IMR-90 (cell line): ENCODE results near the gene TACR2. TPM values are rescaled to one million over a fixed set of nuclear protein-coding genes. Genes with fewer than 3 reads are reported as not detected.

ENCODE experiments used
- ATAC-seq: fragments of 200-7000 bp; cut with Tn5 transposase; 2 replicates; pipeline ENCODE4 v1.9.1; 2020; ENCODE audit warnings: low read depth, mild to moderate bottlenecking, moderate library complexity
- BruUV-seq: library from RNA; stranded (reverse); fragments of 400-500 nt; replicated peaks from 2 replicates; lab custom pipeline; 2021; lab: Mats Ljungman, UMichigan
- CTCF ChIA-PET: fragments of 300-600 bp; formaldehyde crosslinking; extraction: SDS; loops from one replicate; lab custom pipeline; 2021; ENCODE audit warnings: antibody characterized with exemption; lab: Yijun Ruan, JAX
- POLR2A ChIA-PET: fragments of 300-600 bp; sonication (Branson Sonifier 250); formaldehyde crosslinking; loops from one replicate; lab custom pipeline; 2022; ENCODE audit warnings: antibody characterized with exemption; ENCODE audit not compliant: unreplicated experiment; lab: Charles Lee
- DNase-seq: peaks from one replicate; pipeline ENCODE4 v3.0.0; 2013
- H2AFZ ChIP-seq: replicated peaks from 2 replicates; pipeline ENCODE3; 2013; ENCODE audit warnings: low read length, mild to moderate bottlenecking; ENCODE audit not compliant: poor library complexity
- H2AK5ac ChIP-seq: 2 replicates; pipeline ENCODE4 v1.6.1; 2013; ENCODE audit warnings: low read depth, low read length, inconsistent platforms
- H2AK9ac ChIP-seq: replicated peaks from 2 replicates; pipeline ENCODE3; 2013; ENCODE audit warnings: mild to moderate bottlenecking, low read depth, low read length, moderate library complexity; ENCODE audit not compliant: poor library complexity
- H2BK120ac ChIP-seq: 2 replicates; pipeline ENCODE4 v1.6.1; 2013; ENCODE audit warnings: low read depth, low read length, inconsistent platforms
- H2BK15ac ChIP-seq: 3 replicates; pipeline ENCODE4 v1.6.1; 2013; ENCODE audit warnings: low read depth, low read length, inconsistent platforms
- H2BK20ac ChIP-seq: 2 replicates; pipeline ENCODE4 v1.6.1; 2013; ENCODE audit warnings: low read depth, mild to moderate bottlenecking, inconsistent platforms, low read length, moderate library complexity
- H2BK5ac ChIP-seq: 2 replicates; pipeline ENCODE4 v1.6.1; 2013; ENCODE audit warnings: mild to moderate bottlenecking, low read depth, low read length, inconsistent platforms; ENCODE audit not compliant: poor library complexity, severe bottlenecking
- H3K14ac ChIP-seq: replicated peaks from 2 replicates; pipeline ENCODE4 v1.6.1; 2013; ENCODE audit warnings: low read depth, low read length, inconsistent platforms
- H3K18ac ChIP-seq: 2 replicates; pipeline ENCODE4 v1.6.1; 2013; ENCODE audit warnings: low read depth, low read length, control low read depth
- H3K23ac ChIP-seq: 2 replicates; pipeline ENCODE4 v1.6.1; 2013; ENCODE audit warnings: low read depth, low read length, inconsistent platforms
- H3K27ac ChIP-seq: 2 replicates; pipeline ENCODE4 v1.5.1; 2013; ENCODE audit warnings: mild to moderate bottlenecking, control low read depth, low read length; ENCODE audit not compliant: insufficient read depth
- H3K27me3 ChIP-seq: 2 replicates; pipeline ENCODE4 v1.6.1; 2013; ENCODE audit warnings: low read length; ENCODE audit not compliant: control insufficient read depth, insufficient read depth
- H3K36me3 ChIP-seq: 2 replicates; pipeline ENCODE4 v1.6.1; 2013; ENCODE audit warnings: low read length, mixed read lengths; ENCODE audit not compliant: control insufficient read depth, insufficient read depth
- H3K4ac ChIP-seq: 2 replicates; pipeline ENCODE4 v1.6.1; 2013; ENCODE audit warnings: low read depth, low read length, inconsistent platforms
- H3K4me1 ChIP-seq: 2 replicates; pipeline ENCODE4 v1.6.1; 2013; ENCODE audit warnings: low read length, mixed read lengths; ENCODE audit not compliant: control insufficient read depth, insufficient read depth
- H3K4me2 ChIP-seq: 2 replicates; pipeline ENCODE4 v1.6.1; 2013; ENCODE audit warnings: low read depth, mild to moderate bottlenecking, control low read depth, low read length, moderate library complexity
- H3K4me3 ChIP-seq: 2 replicates; pipeline ENCODE4 v1.5.1; 2013; ENCODE audit warnings: low read depth, mild to moderate bottlenecking, control low read depth, low read length, moderate library complexity; ENCODE audit not compliant: insufficient read depth
- H3K56ac ChIP-seq: 2 replicates; pipeline ENCODE4 v1.6.1; 2013; ENCODE audit warnings: low read length, inconsistent platforms; ENCODE audit not compliant: insufficient read depth; ENCODE audit errors: extremely low read depth
- H3K79me1 ChIP-seq, 2 experiments: 2 replicates each; pipeline ENCODE4 v1.6.1; 2013; ENCODE audit warnings: low read length in 2 of 2, inconsistent platforms in 1 of 2, low read depth in 1 of 2
- H3K9ac ChIP-seq: 2 replicates; pipeline ENCODE4 v1.6.1; 2013; ENCODE audit warnings: low read depth, low read length, control low read depth
- H3K9me1 ChIP-seq: 2 replicates; pipeline ENCODE4 v1.6.1; 2013; ENCODE audit warnings: low read length, inconsistent platforms; ENCODE audit not compliant: insufficient read depth
- H3K9me3 ChIP-seq: 2 replicates; pipeline ENCODE4 v1.6.1; 2013; ENCODE audit warnings: low read length; ENCODE audit not compliant: control insufficient read depth, insufficient read depth
- H4K20me1 ChIP-seq: 2 replicates; pipeline ENCODE4 v1.6.1; 2013; ENCODE audit warnings: low read length, inconsistent platforms; ENCODE audit not compliant: insufficient read depth
- H4K5ac ChIP-seq: 2 replicates; pipeline ENCODE4 v1.6.1; 2013; ENCODE audit warnings: mild to moderate bottlenecking, low read depth, low read length, control low read depth
- H4K8ac ChIP-seq, 2 experiments: 2 replicates each; pipeline ENCODE4 v1.6.1; 2013; ENCODE audit warnings: low read depth in 2 of 2, low read length in 2 of 2, control low read depth in 1 of 2, inconsistent platforms in 1 of 2
- H4K91ac ChIP-seq: 2 replicates; pipeline ENCODE4 v1.6.1; 2013; ENCODE audit warnings: low read depth, low read length, inconsistent platforms; ENCODE audit not compliant: insufficient read depth
- BHLHE40 ChIP-seq: fragments of 150-350 bp; IDR thresholded peaks from 2 replicates; pipeline ENCODE4 v1.6.1; 2016; ENCODE audit warnings: mild to moderate bottlenecking, low read depth, low read length
- CHD1 ChIP-seq: IDR thresholded peaks from 2 replicates; pipeline ENCODE4 v1.6.1; 2012; ENCODE audit warnings: low read depth, low read length, improper control_type of control experiment
- CTCF ChIP-seq: conservative IDR thresholded peaks from 2 replicates; pipeline ENCODE4 v1.5.1; 2012; ENCODE audit warnings: mild to moderate bottlenecking, low read depth, low read length, improper control_type of control experiment
- ELK1 ChIP-seq: fragments of 150-350 bp; IDR thresholded peaks from 2 replicates; pipeline ENCODE4 v1.6.1; 2016; ENCODE audit warnings: low read depth, mild to moderate bottlenecking, low read length, moderate library complexity, borderline replicate concordance
- FOS ChIP-seq: fragments of 150-350 bp; IDR thresholded peaks from 2 replicates; pipeline ENCODE4 v1.6.1; 2016; ENCODE audit warnings: low read depth, low read length
- MAFK ChIP-seq: IDR thresholded peaks from 2 replicates; pipeline ENCODE4 v1.6.1; 2012; ENCODE audit warnings: low read depth, low read length, improper control_type of control experiment
- MXI1 ChIP-seq: IDR thresholded peaks from 2 replicates; pipeline ENCODE4 v1.6.1; 2012; ENCODE audit warnings: low read depth, mild to moderate bottlenecking, low read length, moderate library complexity, borderline replicate concordance
- NFE2L2 ChIP-seq: fragments of 150-350 bp; IDR thresholded peaks from 2 replicates; pipeline ENCODE4 v1.6.1; 2016; ENCODE audit warnings: low read depth, mild to moderate bottlenecking, low read length
- RCOR1 ChIP-seq: IDR thresholded peaks from 2 replicates; pipeline ENCODE4 v1.6.1; 2012; ENCODE audit warnings: mild to moderate bottlenecking, low read length, improper control_type of control experiment; ENCODE audit not compliant: insufficient replicate concordance
- SMC3 ChIP-seq: fragments of 150-350 bp; IDR thresholded peaks from 2 replicates; pipeline ENCODE4 v1.6.1; 2016; ENCODE audit warnings: low read depth, mild to moderate bottlenecking, antibody characterized with exemption, low read length, moderate library complexity
- WGBS, 2 experiments: methylation state at CpG; one replicate each; pipeline versions ENCODE4 v1.1.5 to v1.1.7; 2013; ENCODE audit warnings: missing lambda C conversion rate in 2 of 2; ENCODE audit not compliant: insufficient read length in 1 of 2; ENCODE audit errors: extremely low coverage in 2 of 2; 5-methylcytosine and 5-hydroxymethylcytosine counted together
- dilution Hi-C: fragments of 300-500 bp; cut with HindIII; formaldehyde crosslinking; loops from one replicate; pipeline ENCODE4 v1.14.3; 2018; ENCODE audit warnings: low sequenced_read_pairs; ENCODE audit not compliant: unreplicated experiment
- in situ Hi-C: fragments of 300-500 bp; cut with MboI; formaldehyde crosslinking; loops from 3 replicates; pipeline ENCODE4 v1.14.3; 2019; ENCODE audit warnings: low sequenced_read_pairs, inconsistent platforms, mixed read lengths
- intact Hi-C: fragments of 100-400 bp; cut with micrococcal nuclease; formaldehyde crosslinking; loops from 2 replicates; pipeline ENCODE4 v1.10.0; 2022
- polyA plus RNA-seq, 3 experiments: library from polyadenylated mRNA; depleted of rRNA; stranded (reverse); fragments of >200 nt; gene quantifications; 2 replicates each; pipeline ENCODE4 v1.2.3, GENCODE V29; 2012; ENCODE audit warnings: low replicate concordance in 1 of 3
- total RNA-seq: library from RNA; depleted of rRNA; stranded (reverse); fragments of >200 nt; gene quantifications from 2 replicates; pipeline ENCODE4 v1.2.3, GENCODE V29; 2012
- TF ChIP-seq, protein P1 (sequence below): fragments of 150-350 bp; IDR thresholded peaks from 2 replicates; pipeline ENCODE4 v1.6.1; 2017; ENCODE audit warnings: mild to moderate bottlenecking, antibody characterized with exemption, low read length, low read depth

TACR2 gene
- total and polyA plus RNA-seq, 2 of the 4 experiments (the other 2 are of a cell fraction): not detected

DNA sequence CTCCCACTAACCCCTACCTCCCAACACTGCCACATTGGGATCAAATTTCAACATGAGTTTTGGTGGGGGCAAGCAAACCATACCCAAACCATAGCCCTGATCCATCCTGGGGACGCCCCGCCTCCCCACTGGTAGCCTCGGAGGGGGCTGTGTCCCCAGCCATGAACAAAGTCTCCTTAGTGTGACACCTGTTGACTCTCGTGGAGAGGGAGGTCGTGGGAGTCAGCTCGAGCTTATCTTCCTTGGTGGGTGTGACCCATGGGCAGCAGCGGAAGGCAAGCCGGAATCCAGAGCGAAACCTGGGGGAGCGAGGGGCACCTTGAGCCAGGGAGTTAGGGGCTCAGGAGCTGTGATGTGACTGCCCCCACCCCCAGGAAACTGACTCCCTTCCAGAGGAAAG lies 11.9 kb downstream of the TACR2 start:
- in situ Hi-C loops (no loop called here), dilution Hi-C loops (no loop called here), intact Hi-C loops (no loop called here)
- H3K14ac ChIP-seq: no peak overlapping the region
- H3K23ac ChIP-seq: no peak overlapping the region
- DNase-seq (no peak), ATAC-seq (no peak)
- H4K8ac ChIP-seq: no peak overlapping the region
- POLR2A ChIA-PET: no interaction called here
- H3K18ac ChIP-seq: no peak overlapping the region
- H2BK15ac ChIP-seq: no peak overlapping the region
- no peaks in the 10 kb centered on the region for H3K9me3 ChIP-seq
- no peak overlapping the region for H2AK9ac ChIP-seq
- WGBS, 2 experiments: 80% methylated on average over 2 of the region's 10 CpGs; no CpG with 5 or more reads in 1 of the 2 experiments
- H3K9me1 ChIP-seq: peaks cover 22% of the 10 kb centered on the region
- no peak overlapping the region for H3K4me2 ChIP-seq
- no peaks in the 10 kb centered on the region for H3K27me3 ChIP-seq
- H3K79me1 ChIP-seq: peaks cover 0 to 6% of the 10 kb centered on the region in 2 experiments; a peak in 1 of 4 replicates
- H3K9ac ChIP-seq: no peak overlapping the region
- H2BK120ac ChIP-seq: no peak overlapping the region
- CTCF ChIA-PET: interaction anchor here (0.6 kb wide), 1 partner anchor 28 kb away, joined by 3 read pairs; no protein-coding TSS in a partner anchor
- no peak overlapping the region for H4K91ac ChIP-seq
- H3K4me3 ChIP-seq: no peak overlapping the region
- H4K5ac ChIP-seq: no peak overlapping the region
- H2BK20ac ChIP-seq: no peak overlapping the region
- TF ChIP-seq MXI1: no peak
- no peak for TF ChIP-seq CHD1
- no peak for TF ChIP-seq FOS
- no peak for TF ChIP-seq SMC3
- TF ChIP-seq NFE2L2: no peak
- no peak for TF ChIP-seq BHLHE40
- TF ChIP-seq CTCF: no peak
- no peak for TF ChIP-seq MAFK
- TF ChIP-seq, protein P1, sequence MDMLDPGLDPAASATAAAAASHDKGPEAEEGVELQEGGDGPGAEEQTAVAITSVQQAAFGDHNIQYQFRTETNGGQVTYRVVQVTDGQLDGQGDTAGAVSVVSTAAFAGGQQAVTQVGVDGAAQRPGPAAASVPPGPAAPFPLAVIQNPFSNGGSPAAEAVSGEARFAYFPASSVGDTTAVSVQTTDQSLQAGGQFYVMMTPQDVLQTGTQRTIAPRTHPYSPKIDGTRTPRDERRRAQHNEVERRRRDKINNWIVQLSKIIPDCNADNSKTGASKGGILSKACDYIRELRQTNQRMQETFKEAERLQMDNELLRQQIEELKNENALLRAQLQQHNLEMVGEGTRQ: no peak
- no peak for TF ChIP-seq ELK1
- no peak for TF ChIP-seq RCOR1
- H4K20me1 ChIP-seq: peaks cover 9% of the 10 kb centered on the region; the same call in 1 of the 2 replicates
- H3K36me3 ChIP-seq: peaks cover 14% of the 10 kb centered on the region
- no peak overlapping the region for H3K27ac ChIP-seq
- H3K4ac ChIP-seq: no peak overlapping the region
- no TSS peak for BruUV-seq
- peaks cover 12% of the 10 kb centered on the region for H3K4me1 ChIP-seq
- H2AFZ ChIP-seq: no peak overlapping the region
- no peak overlapping the region for H3K56ac ChIP-seq
- no peak overlapping the region for H2BK5ac ChIP-seq
- no peak overlapping the region for H2AK5ac ChIP-seq
